ENCODE results near the gene SERPINB6. TPM values are rescaled to one million over a fixed set of nuclear protein-coding genes. Genes with fewer than 3 reads are reported as not detected.

Gene SERPINB6
- total and polyA plus RNA-seq, 9 of the 15 experiments (the other 6 are each of a cell fraction or from before 2014, with no cell fraction given) = 86.6 to 211 (median 143) TPM

DNA sequence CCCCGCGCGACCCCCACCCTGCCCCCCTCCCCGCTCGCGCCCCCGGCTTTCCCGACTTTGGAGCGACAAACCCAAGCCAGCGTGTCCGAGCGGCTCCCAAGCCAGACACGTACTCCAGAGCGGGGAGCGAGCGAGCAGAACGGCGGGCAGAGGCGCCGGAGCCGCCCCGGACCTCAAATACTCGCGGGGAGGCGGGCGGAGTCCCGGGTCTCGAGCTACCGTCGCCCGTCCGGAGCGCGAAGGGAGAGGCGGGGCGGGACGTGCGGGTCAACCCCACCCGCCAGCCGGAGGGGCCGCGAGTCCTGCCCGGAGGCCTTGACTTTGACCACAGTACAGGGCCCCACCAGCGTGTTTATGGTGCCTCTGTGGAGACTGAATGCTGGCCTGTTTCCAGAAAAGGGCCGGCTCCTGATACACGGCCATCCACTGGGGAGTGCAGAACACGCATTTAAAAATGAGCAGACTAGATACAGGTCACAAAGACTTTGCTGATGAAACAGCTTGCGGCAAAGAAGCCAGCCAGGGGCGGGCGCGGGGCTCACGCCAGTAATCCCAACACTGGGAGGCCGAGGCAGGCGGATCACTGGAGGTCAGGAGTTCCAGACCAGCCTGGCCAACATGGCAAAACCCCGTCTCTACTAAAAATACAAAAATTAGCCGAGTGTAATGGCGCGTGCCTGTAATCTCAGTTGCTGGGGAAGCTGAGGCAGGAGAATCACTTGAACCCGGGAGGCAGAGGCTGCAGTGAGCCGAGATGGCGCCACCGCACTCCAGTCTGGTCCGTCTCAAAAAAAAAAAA is at the start of gene SERPINB6 (continued):
- TF ChIP-seq, protein P1, sequence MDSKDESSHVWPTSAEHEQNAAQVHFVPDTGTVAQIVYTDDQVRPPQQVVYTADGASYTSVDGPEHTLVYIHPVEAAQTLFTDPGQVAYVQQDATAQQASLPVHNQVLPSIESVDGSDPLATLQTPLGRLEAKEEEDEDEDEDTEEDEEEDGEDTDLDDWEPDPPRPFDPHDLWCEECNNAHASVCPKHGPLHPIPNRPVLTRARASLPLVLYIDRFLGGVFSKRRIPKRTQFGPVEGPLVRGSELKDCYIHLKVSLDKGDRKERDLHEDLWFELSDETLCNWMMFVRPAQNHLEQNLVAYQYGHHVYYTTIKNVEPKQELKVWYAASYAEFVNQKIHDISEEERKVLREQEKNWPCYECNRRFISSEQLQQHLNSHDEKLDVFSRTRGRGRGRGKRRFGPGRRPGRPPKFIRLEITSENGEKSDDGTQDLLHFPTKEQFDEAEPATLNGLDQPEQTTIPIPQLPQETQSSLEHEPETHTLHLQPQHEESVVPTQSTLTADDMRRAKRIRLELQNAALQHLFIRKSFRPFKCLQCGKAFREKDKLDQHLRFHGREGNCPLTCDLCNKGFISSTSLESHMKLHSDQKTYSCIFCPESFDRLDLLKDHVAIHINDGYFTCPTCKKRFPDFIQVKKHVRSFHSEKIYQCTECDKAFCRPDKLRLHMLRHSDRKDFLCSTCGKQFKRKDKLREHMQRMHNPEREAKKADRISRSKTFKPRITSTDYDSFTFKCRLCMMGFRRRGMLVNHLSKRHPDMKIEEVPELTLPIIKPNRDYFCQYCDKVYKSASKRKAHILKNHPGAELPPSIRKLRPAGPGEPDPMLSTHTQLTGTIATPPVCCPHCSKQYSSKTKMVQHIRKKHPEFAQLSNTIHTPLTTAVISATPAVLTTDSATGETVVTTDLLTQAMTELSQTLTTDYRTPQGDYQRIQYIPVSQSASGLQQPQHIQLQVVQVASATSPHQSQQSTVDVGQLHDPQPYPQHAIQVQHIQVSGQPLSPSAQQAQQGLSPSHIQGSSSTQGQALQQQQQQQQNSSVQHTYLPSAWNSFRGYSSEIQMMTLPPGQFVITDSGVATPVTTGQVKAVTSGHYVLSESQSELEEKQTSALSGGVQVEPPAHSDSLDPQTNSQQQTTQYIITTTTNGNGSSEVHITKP (IDR thresholded peaks at IDR 0.05; ENCODE audit: partially characterized antibody) = peak; percentile 51
- TF ChIP-seq, protein P2, sequence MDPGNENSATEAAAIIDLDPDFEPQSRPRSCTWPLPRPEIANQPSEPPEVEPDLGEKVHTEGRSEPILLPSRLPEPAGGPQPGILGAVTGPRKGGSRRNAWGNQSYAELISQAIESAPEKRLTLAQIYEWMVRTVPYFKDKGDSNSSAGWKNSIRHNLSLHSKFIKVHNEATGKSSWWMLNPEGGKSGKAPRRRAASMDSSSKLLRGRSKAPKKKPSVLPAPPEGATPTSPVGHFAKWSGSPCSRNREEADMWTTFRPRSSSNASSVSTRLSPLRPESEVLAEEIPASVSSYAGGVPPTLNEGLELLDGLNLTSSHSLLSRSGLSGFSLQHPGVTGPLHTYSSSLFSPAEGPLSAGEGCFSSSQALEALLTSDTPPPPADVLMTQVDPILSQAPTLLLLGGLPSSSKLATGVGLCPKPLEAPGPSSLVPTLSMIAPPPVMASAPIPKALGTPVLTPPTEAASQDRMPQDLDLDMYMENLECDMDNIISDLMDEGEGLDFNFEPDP (CRISPR knock-in tag; IDR thresholded peaks at IDR 0.05) = no peak
- TF ChIP-seq, protein P3, sequence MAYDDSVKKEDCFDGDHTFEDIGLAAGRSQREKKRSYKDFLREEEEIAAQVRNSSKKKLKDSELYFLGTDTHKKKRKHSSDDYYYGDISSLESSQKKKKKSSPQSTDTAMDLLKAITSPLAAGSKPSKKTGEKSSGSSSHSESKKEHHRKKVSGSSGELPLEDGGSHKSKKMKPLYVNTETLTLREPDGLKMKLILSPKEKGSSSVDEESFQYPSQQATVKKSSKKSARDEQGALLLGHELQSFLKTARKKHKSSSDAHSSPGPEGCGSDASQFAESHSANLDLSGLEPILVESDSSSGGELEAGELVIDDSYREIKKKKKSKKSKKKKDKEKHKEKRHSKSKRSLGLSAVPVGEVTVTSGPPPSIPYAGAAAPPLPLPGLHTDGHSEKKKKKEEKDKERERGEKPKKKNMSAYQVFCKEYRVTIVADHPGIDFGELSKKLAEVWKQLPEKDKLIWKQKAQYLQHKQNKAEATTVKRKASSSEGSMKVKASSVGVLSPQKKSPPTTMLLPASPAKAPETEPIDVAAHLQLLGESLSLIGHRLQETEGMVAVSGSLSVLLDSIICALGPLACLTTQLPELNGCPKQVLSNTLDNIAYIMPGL (CRISPR knock-in tag; IDR thresholded peaks at IDR 0.05) = peak; percentile 3; the same call in 1 of the 2 replicates
- TF ChIP-seq MIER1 (IDR thresholded peaks at IDR 0.05; ENCODE audit: low read depth) (0 out of 2 replicates have a peak, but pooled peaks have one; percentile 27), TARDBP (IDR thresholded peaks at IDR 0.05) (peak; percentile 88; the same call in 1 of the 2 replicates), POLR2H (tag; IDR thresholded peaks at IDR 0.05; ENCODE audit: low read depth) (peak; percentile 81), MAX (CRISPR knock-in tag; IDR thresholded peaks at IDR 0.05) (peak; percentile 82), GABPA (tag; conservative IDR thresholded peaks at IDR 0.05; ENCODE audit: low read depth) (peak; percentile 73), ZNF584 (CRISPR knock-in tag; IDR thresholded peaks at IDR 0.05; ENCODE audit: low read depth) (peak; percentile 11; the same call in 1 of the 2 replicates), NONO (IDR thresholded peaks at IDR 0.05; ENCODE audit: low read depth in 2 of 2, low read length in 1 of 2) (0 out of 4 replicates have a peak, but pooled peaks of 1 of the 2 experiments have one; percentile 1), AFF4 (CRISPR knock-in tag; IDR thresholded peaks at IDR 0.05) (peak; percentile 88)
- TF ChIP-seq, protein P4, sequence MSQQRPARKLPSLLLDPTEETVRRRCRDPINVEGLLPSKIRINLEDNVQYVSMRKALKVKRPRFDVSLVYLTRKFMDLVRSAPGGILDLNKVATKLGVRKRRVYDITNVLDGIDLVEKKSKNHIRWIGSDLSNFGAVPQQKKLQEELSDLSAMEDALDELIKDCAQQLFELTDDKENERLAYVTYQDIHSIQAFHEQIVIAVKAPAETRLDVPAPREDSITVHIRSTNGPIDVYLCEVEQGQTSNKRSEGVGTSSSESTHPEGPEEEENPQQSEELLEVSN (IDR thresholded peaks at IDR 0.05; ENCODE audit: borderline replicate concordance in 1 of 2, extremely low read depth in 1 of 2, insufficient read depth in 1 of 2, insufficient read length in 1 of 2, low read depth in 1 of 2, low read length in 1 of 2, poor library complexity in 1 of 2, severe bottlenecking in 1 of 2) = peak in 1 of 2 experiments; percentile 49

Data from K562 (cell line).